HEK293T (cell line): Measurements from ENCODE around the gene NAV2.

ENCODE experiments used
- ARNT ChIP-seq: fragments of 450-650 bp; IDR thresholded peaks from 2 replicates; pipeline ENCODE4 v1.6.1; 2017; ENCODE audit warnings: mild to moderate bottlenecking
- BHLHE40 ChIP-seq: fragments of 450-650 bp; IDR thresholded peaks from 2 replicates; pipeline ENCODE4 v1.6.1; 2016; ENCODE audit warnings: mild to moderate bottlenecking, moderate library complexity, borderline replicate concordance
- FOXA1 ChIP-seq: fragments of 450-650 bp; IDR thresholded peaks from 2 replicates; pipeline ENCODE4 v1.6.1; 2016; ENCODE audit warnings: mild to moderate bottlenecking
- FOXK2 ChIP-seq: fragments of 450-650 bp; IDR thresholded peaks from 2 replicates; pipeline ENCODE4 v1.6.1; 2016; ENCODE audit warnings: mild to moderate bottlenecking
- FOXM1 ChIP-seq: fragments of 450-650 bp; IDR thresholded peaks from 2 replicates; pipeline ENCODE4 v1.6.1; 2017; ENCODE audit warnings: mild to moderate bottlenecking, borderline replicate concordance
- HDGF ChIP-seq: fragments of 450-650 bp; IDR thresholded peaks from 2 replicates; pipeline ENCODE4 v1.6.1; 2017; ENCODE audit warnings: antibody characterized with exemption, borderline replicate concordance
- L3MBTL2 ChIP-seq: fragments of 450-650 bp; conservative IDR thresholded peaks from 2 replicates; pipeline ENCODE4 v1.6.1; 2016; ENCODE audit warnings: mild to moderate bottlenecking
- LEF1 ChIP-seq: fragments of 450-650 bp; IDR thresholded peaks from 2 replicates; pipeline ENCODE4 v1.6.1; 2017; ENCODE audit warnings: mild to moderate bottlenecking, borderline replicate concordance
- NFRKB ChIP-seq: fragments of 450-650 bp; IDR thresholded peaks from 2 replicates; pipeline ENCODE4 v1.6.1; 2016; ENCODE audit warnings: mild to moderate bottlenecking, moderate library complexity
- SP1 ChIP-seq: fragments of 450-650 bp; IDR thresholded peaks from 2 replicates; pipeline ENCODE4 v1.6.1; 2017
- SUZ12 ChIP-seq: fragments of 450-650 bp; IDR thresholded peaks from 2 replicates; pipeline ENCODE4 v1.6.1; 2016; ENCODE audit warnings: mild to moderate bottlenecking
- TARDBP ChIP-seq: fragments of 450-650 bp; IDR thresholded peaks from 2 replicates; pipeline ENCODE4 v1.6.1; 2016
- ZNF384 ChIP-seq: fragments of 450-650 bp; IDR thresholded peaks from 2 replicates; pipeline ENCODE4 v1.6.1; 2016
- TF ChIP-seq, protein P1 (sequence below): fragments of 450-650 bp; IDR thresholded peaks from 2 replicates; pipeline ENCODE4 v1.6.1; 2016

DNA sequence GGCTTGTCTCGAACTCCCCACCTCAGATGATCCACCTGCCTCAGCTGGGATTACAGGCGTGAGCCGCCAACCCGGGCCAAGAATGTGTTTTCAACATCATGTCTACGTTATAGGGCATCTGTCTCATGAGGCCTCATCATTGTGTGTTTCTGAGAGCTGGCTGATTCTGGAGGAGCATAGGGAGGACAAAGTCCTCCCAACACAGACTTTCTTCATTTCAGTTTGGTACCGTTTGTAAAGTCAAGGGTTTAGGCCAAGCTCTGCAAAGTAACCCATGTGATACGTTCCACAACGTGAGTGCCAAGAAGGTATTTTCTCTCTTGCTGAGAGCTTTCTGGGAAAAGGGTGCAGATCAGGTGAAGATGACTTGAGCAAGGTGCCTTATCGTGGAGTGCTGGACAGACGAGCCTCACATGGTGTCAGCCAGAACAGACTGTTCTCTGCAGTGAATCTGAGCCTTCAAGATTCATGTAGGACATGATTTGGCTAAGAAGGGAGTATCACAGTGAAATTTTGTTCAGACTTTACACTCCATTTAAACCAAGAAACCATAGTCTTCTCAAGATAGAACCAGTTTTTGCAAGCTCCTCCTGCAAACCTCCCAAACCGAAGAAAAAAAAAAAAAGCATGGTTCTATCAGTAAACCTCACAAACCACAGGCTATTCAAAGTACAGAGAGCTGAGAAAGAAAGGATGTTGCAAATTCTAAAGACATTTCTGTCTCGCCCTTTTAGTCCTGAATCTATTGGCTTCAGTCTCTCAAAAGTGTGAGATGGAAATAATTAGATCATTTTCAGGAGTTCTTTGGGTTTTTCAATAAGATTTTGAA is 376.0 kb downstream of the NAV2 start:
- TF ChIP-seq ZNF384 (no peak), TARDBP (no peak), SUZ12 (no peak), SP1 (no peak), FOXK2 (no peak), NFRKB (no peak), HDGF (no peak), ARNT (no peak), BHLHE40 (no peak), LEF1 (no peak), FOXA1 (no peak), L3MBTL2 (no peak), FOXM1 (no peak)
- TF ChIP-seq, protein P1, sequence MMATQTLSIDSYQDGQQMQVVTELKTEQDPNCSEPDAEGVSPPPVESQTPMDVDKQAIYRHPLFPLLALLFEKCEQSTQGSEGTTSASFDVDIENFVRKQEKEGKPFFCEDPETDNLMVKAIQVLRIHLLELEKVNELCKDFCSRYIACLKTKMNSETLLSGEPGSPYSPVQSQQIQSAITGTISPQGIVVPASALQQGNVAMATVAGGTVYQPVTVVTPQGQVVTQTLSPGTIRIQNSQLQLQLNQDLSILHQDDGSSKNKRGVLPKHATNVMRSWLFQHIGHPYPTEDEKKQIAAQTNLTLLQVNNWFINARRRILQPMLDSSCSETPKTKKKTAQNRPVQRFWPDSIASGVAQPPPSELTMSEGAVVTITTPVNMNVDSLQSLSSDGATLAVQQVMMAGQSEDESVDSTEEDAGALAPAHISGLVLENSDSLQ, result no peak
